GM19043 (cell line): ENCODE data around the gene ALK.

ENCODE experiments used
- ATAC-seq: cut with Tn5 transposase; IDR thresholded peaks from one replicate; pipeline ENCODE4 v1.9.1; 2021; ENCODE audit warnings: low read depth; ENCODE audit not compliant: unreplicated experiment

The ALK gene

DNA sequence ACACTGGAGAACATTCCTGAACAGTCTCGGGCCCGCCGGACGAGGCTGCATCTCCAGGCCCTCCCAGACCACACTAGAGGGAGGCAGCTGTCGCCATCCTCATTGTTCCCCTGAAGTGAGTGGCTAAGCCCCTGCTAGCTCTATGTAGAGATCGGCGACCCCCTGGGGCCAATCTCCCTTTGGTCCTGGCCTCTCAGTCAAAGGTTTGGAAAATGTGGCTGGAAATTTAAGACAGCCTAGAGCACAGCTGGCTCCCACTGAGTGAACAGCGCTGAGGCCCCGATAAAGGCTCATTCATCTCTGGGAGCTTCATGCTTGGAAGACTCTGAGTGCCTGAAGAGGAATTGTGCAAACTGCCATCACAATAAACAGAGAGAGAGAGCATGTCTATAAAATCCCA, 445.9 kb downstream of the ALK start:
- ATAC-seq, result no peak

DNA sequence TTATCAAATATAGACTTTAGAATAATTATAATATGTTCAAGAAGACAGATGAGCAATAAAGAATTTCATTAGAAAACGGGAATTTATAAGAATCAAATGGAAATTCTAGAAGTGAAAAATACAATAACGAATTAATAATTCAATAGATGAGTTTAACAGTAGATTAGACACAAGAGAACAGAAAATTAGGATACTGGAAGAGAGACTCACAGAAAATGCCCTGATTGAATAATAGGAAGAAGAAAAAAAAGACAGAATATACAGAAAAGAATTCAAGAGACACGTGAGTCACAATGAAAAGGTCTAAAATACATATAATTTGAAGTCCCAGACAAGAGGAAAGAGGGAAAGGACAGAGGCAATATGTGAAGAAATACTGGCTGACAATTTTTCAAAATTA, 451.4 kb downstream of the ALK start:
- ATAC-seq, result no peak

DNA sequence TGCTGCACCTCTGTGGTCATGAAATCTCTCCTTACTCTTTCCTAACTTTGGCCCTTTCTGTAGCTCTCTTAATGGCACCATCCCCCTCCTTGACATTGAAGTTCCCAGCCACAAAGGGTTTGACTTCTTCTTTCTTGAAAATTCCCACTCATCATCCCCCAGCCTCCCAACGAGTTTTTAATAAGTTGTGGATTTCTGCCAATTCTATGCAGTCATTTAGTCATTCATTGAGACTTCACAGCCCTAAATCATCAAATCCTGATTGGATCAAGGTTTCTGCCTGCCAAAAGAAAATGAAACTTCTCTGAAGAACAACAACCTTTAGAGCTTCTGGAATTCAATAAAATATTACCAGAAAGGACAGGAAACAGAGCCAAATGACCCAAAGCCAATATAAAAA, 451.9 kb downstream of the ALK start:
- ATAC-seq, result no peak

- no peak for ATAC-seq
Measured at GRCh38 chr2:29463181-29463900, 458.0 kb downstream of the ALK start.

DNA sequence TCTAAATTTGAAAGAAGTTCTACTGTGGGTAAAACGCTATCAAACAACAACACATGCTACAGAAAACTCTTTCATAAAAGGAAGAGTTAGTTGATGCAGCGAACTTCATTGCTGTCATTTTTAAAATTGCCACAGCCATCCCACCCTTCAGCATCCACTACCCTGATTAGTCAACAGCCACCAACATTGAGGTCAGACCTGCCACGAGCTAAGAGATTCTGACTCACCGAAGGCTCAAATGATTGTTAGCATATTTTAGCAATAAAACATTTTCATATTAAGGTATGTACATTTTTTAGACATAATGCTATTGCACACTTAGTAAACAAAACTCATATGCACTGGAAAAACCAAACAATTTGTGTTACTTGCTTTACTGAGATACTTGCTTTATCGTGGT, 459.1 kb downstream of the ALK start:
- ATAC-seq, result no peak

DNA sequence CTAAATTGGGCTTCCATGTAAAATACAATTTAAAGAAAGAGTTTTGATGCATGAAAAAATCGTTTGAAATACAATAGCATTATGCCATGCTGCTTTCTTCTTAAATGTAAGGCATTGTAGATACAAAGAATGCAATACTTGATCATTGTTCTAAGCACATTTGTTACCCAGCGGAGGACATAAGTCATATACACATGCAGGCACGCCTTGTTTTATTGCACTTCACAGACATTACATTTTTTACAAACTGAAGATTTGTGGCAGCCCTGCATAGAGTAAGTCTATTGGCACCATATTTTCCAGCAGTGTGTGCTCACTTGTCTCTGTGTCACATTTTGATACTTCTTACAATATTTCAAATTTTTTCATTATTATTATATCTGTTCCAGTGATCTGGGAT, 461.2 kb downstream of the ALK start:
- ATAC-seq, result no peak

DNA sequence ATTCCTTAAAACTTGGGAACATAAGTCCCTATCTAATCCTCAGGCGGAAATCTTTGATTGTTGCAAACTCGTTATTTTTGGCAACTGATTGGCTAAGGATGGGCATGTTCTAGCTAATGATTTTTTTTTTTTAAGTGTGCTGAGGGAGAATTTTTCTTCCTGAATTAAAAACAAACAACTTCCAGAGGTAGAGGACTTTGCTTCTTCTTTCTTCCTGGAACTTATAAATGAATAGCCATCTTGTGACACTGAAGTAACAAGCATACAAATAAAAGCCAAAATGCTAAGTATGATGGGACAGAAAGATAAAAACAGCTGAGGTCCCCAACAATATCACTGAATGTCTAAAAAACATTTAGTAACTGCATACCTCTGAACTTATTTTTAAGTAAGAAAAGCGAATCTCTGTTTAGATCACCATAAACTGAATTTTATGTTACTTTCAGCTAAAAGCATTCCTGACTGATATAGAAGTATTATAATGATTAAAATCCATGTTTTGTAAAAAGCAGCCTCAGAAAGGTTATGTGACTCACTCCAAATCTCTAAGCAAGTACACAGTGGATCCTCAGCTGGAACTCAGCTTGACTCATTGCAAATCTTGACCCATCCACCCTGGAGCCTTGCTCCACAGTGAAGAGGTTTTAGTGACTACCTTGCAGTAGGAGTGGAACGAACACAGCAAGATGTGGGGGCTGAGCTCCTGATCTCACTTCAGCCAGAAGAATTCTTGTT, 461.8 kb downstream of the ALK start:
- no peak for ATAC-seq

- no peak for ATAC-seq
Measured at GRCh38 chr2:29456429-29456828, 465.0 kb downstream of the ALK start.

DNA sequence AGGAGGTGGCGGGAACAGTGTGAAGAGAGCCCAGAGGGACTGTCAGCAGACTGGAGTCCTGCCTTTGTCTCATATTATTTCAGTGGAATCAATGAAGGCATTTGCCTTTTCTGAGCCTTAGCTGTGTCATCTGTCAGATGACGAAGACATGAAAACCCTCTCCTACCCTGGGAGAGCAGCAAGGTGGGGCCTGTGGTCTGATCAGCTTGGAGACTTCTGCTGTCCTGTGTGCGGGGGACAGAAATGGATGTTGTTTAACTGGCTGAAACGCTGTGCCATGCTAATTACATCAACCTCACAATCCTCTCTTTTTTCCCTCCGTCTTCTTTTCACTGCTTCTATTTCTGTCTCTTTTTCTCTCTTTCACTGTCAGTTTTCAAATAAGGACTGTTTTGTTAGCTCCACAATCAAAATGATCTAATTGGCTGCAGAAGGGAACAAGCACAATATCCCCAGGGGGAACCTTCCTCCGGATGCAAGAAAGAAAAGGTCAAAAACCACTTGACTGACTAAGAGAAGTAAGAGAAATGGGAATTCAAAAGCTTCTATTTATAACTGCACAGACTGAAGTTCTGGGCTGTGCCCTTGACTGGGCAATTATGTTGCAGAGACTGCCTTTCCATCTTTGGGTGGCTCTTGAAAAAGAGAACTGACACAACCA, 466.1 kb downstream of the ALK start:
- ATAC-seq, result no peak

GRCh38 chr2:29452036-29452435, 469.4 kb downstream of the ALK start:
- ATAC-seq, result no peak

DNA sequence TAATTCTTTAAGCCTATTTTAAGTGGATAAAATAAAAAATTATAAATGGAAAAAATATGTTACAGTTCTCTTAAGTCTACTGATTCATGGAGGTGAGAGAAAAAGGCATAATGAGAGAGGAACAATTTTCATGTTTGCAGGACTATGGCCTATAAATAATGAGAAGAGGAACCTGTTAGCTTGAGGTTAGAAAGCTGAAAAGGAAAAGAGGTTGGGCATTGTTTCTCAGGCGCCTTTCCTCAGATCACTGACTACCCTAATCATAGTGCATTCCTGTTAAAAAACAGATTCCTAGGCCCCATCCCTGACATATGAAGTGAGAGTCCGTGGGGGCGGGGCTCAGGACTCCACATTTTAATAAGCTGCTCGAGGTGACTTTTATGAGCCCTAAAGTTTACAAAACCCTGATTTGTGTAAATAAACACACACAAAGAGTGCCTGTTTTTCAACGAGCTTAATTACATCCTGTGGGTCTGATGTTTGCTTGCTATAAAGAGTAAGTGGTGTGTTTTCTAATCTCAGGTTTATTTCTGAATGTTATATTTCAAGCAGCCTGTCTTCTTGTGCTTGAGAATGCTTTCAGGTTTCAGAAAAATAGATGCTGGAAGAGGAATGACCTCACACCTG, 470.7 kb downstream of the ALK start:
- ATAC-seq, result no peak

GRCh38 chr2:29449499-29449898, 471.9 kb downstream of the ALK start:
- no peak for ATAC-seq

DNA sequence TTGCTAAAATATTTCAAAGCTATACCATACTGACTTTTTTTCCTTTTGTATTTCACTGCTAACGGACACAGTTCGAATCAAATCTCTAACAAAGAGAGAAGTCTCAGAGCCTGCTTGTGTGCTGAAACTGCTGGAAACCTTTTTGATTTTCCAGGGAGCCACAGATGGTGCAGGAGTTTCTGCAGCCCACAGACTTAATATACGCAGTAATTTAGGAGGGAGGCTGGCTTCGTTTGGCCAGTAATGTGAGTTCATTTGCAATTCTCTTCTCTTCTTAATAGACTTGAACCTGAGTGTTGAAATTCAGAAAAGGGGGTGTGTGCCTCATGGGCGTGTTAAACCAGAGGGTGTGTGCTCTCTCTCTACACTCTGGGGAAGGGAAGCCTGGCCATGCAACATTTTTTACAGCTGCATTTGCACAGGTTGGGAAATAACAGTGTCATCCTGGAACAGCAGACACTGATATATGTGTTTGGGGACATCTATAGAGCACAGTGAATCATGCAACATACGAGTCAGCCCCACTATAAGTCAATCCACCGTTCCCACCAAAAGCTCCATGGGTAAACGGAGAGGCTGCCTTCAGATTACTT, 473.2 kb downstream of the ALK start:
- no peak for ATAC-seq

- ATAC-seq, result no peak
Measured at GRCh38 chr2:29447513-29447912, 473.9 kb downstream of the ALK start.

- ATAC-seq, result no peak
Measured at GRCh38 chr2:29446847-29447246, 474.5 kb downstream of the ALK start.

GRCh38 chr2:29444150-29444549, 477.2 kb downstream of the ALK start:
- no peak for ATAC-seq

GRCh38 chr2:29443627-29444026, 477.8 kb downstream of the ALK start:
- no peak for ATAC-seq

DNA sequence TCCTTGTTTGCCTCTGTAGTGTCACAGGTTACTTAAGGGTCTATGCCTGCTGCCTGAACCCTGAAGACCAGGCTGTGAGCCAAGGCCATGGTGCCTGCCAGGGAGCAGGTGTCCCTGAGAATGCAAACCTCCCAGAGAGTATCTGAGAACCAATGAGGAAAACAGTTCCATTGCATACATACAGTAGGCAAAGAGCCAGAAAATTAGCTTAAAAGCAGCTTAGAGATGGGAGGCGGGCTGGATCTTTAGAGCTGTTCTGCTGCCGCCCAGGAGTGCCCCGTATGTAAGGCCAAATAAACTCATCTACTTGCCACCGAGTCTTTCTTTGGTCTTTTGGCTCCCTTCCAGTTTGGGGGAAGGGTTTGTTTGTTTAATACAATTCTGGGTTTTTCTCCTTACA, 478.2 kb downstream of the ALK start:
- no peak for ATAC-seq

DNA sequence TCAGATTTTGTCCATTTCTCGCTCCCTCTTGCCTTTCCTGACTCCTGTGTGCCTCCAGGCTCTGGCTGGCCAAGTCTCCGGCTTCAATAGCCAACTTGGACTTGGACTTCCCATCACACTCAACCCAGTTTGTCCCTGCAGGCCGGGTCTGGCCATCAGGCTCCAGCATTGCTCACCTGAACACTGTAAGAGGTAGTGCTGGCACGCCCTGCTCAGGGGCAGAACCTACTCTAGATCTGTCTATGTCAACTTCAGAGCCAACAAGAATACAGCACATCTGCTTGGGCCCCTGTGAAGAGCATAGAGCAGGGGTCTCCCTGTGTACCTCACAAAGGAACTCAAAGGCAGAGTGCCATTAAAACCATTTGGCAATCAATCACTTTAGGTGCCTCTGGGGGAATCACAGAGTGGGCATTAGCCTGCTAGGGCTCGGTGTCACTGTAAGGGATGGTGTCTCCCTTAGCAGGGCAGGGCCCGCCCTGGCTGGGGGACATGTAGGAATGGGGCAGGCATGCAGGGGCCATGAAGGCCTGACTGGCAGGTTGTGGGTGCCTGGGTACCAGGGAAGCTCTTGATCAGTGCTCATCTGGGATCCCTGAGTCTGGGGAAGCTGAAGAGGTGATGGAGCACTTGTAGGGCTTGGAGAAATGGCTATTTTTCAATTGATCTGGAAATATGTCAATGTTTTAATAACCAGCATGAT, 480.3 kb downstream of the ALK start:
- no peak for ATAC-seq

- ATAC-seq, result no peak
Measured at GRCh38 chr2:29433920-29434319, 487.5 kb downstream of the ALK start.
